GM18508 (cell line): ENCODE measurements around the gene HOXD10.

ENCODE experiments used
- ATAC-seq: cut with Tn5 transposase; IDR thresholded peaks from one replicate; pipeline ENCODE4 v1.9.1; 2021; ENCODE audit warnings: moderate number of reproducible peaks; ENCODE audit not compliant: insufficient read depth, unreplicated experiment

Gene HOXD10

DNA sequence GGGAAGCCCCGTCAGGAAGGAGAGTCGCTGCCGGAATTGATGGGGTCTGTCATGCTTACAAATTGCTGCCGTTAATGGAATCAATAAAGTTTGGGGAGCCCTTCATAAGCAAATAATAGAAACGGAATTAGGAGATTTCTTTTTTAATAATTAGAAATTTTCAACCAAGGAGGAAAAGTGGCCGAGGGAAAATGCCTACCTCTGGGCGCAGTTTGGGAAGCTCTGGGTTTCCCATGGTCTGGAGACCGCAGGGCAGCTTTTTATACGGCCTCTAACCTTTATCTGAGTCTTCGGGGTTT is 34.1 kb upstream of the HOXD10 start:
- no peak for ATAC-seq

DNA sequence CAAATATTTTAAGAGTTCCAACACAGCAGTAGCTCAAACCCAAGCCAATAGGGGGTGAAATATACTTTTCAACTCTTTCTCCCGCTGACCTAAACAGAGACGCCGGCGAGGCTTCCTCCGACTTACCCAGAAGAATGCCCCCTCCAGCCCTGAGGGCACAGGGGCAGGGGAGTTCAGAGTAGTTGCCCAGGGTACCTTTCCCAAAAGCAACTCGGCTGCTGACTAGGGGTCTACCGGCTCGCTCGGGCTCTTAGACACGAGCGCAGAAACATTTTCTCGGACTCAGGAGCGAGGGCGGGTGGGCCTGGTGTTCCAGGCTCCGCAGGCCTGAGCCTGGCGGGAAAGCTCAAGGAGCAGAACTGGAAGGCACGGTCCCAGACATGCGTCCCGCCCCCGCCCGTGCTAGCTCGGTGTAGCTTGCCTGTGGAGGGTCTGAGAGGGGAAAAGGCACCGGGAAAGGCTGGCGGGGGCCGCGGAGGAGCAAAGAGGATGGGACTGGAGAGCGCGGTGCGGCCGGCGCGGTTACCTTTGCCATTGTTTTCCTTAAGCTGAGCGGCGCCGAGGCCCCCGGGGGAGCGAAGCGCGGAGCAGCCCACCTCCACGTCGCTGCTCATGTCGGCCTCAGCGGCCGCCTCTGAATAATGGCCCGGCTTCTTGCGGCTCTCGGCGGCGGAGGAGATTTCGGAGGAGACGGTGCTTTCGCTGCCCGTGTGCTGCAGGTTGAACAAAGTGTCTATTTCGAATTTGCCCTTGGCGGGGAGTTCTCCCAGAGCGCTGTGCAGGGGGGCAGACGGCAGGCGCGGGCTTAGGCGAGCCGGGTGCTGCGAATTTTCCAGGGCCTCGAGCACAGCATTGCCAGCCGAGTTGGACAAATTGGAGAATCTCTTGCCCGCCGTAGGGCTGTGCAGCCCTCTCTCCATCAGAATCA is 33.5 kb upstream of the HOXD10 start:
- no peak for ATAC-seq

DNA sequence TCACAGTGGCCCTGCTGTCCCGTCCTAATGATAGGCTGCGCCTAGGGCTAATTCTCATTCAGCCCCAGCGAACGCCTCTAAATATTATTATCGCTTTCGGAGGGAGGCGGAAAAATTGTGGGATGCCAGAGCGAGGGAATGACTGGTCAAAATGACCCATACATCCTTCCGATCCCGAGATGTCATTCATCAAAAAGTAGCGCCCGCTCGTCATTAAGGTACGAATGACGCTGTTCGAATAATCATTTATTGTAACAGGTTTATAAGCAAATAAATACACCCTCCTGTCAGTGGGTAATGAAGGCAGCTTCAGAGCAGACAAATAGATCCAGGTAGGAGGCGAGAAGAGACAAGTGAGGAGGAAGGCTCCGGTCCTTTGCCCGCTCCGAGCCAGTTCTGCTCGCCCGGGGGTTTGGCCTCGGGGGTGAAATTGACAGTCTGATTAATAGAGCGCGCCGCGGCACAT is 32.7 kb upstream of the HOXD10 start, which contains the start of gene EVX2:
Gene EVX2, minus strand, starts transcription at position 167 of the 466 bp plus-strand sequence. CDS start 186 bp downstream, outside the sequence.
- ATAC-seq: no peak

DNA sequence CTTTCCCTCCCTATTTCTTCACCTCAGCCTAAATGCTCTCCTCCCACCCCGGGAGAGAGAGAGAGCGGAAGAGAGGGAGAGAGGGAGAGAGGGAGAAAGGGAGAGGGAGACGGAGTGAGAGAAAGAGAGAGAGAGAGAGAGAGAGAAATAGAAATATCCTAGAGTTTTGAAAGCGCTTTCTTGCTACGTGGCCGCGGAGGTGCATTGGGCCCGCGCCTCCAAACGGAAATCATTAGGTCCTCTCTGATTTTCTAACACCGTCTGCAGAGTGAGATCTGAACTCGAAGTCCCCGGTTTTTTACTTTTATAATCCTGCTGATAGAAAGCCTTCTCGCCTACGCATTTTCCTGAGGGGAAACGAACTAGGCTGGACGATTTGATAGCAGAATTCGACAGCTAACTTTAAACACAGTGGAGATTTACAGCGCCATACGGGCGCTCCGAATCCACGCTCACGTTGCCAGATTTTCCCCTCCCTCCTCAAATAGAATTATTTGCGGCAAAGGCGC is 31.9 kb upstream of the HOXD10 start:
- ATAC-seq: no peak

DNA sequence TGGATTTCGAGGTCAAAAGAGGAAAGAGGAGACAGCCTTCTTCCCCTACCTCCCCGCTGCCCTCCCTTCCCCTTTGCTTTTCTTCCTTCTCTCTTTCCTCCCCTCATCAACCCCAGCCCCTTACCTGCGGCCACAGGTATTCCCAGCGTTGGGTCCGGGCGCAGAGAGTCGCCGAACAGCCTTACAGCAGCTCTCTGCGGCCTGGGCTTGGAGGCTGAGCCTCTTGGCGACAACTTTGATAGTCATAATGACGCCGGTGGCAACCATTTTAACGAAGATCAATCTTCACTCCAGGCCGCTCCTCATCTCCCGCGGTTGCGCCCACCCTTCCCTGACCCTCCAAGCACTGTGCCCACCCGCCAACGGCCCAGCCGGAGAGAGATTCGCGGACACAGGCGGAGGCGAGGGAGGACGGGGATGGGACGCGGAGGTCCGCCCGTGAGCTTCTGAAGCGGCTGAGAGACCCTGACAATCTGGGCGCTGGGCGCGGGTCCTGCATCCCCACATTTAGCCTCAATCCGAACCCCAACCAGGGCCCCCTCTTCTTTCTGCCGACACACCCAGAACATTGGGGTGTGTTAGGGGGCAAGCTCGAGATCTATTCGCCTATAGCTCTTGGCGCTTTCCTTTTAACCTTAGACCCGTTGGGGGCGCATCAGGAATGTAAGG is 31.3 kb upstream of the HOXD10 start:
- no peak for ATAC-seq

DNA sequence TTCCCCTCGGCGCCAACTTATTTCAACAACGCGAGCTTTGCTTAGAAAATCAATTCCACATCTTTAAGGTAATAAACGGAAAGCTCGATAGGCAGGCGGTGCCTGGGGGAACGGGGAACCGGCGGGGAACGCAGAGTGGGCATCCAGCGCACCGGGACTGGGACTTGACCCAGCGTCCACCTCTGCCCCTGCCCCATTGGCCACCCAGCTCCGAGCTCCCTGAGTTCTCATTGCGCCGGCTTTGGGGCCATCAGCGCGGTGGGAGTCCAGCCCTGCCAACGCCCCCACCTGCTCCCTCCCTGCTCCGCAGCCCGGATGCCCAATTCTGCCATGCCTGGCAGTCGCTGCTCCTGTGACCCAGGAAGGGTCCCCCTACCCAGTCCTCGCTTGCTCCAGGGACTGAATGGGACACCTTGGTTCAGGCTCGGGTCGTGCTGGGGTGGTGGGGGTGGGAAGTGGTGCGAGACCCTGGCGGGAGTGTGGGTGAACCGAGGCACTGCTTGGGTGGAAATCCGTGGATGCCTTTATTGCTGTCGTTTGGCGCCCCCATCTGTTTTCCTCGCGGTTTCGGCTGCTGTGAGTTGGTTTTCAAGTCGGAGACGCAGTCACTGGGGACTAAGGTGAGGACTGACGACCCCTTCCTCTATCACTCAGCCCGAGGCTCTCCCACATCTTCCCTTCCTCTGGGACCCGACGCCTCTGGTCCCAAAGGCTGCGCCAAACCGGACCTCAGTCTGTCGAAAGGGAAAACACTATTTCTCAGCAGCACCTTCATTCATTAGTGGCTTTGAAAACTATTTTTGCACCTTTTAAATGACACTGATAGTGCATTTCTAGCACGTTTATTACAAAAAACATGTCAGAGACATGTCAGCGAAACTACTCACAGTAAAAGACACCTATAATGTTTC is 30.5 kb upstream of the HOXD10 start:
- no peak for ATAC-seq

DNA sequence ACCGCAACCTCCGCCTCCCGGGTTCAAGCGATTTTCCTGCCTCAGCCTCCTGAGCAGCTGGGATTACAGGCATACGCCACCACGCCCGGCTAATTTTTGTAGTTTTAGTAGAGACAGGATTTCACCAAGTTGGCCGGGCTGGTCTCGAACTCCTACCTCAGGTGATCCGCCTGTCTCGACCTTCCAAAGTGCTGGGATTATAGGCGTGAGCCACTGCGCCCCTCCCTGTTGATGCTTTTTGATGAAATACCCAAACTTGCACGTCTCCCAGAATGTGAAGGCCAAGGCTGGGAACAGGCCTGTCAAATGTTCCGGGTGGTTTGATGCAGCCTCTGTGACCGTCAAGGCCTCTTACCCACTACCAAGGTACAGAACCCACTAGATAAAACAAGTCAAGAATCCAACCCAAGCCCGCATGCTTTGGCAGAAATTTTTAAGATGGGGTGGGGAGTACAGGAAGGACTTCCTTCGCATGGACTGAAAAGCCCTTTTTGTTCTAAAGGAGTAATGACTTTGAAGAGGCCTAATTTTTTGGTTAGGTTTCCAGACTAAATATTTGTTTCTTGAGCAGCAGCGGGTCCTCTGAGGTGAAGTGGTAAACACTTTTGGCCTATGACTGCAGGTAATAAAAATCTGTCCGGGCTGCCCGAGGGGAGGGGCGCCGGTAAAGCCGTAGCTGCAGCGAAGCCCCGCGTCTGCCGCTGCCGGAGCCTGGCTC is 29.1 kb upstream of the HOXD10 start:
- no peak for ATAC-seq

DNA sequence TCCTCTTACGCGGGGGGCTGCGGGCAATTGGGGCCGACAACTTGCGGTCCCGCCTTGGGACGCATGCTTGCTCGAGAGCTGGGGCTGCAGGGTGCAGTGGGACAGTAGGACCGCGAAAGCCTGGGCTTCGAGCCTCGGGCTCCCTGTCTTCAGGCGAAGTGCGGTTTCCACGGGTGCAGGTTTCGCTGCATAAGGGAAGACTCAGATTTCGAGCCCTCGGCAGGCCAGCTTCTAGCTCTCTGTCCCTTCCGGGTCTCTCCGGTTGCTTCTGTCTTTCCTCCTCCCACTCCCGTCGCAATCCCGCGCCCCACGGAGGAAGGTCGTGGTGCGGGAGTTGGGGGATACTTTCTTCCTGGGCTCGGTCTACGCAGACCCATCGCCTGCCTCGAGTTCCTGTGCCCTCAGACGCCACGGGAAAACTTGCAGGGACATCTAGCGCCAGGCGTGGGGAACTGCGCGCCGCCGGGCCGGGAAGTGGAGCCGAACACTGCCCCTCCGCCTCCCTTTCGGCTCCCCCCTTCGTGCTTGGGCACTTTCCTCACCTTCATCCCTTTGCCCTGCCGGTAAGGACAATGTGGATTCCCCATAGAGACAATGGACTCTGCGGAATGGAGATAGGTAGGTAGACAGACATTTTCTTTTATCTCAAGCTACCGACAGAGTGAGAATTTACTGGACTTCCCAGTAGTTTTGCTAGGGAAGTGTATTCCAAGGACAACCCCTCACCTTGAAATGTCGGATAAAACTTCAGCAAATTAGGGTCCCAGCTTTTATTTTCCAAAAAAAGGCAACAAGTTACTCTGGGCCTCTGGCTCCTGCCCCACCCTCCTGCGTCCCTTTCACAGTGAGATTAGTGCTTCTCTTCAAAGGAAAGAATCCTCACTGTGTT is 28.3 kb upstream of the HOXD10 start:
- ATAC-seq: no peak

DNA sequence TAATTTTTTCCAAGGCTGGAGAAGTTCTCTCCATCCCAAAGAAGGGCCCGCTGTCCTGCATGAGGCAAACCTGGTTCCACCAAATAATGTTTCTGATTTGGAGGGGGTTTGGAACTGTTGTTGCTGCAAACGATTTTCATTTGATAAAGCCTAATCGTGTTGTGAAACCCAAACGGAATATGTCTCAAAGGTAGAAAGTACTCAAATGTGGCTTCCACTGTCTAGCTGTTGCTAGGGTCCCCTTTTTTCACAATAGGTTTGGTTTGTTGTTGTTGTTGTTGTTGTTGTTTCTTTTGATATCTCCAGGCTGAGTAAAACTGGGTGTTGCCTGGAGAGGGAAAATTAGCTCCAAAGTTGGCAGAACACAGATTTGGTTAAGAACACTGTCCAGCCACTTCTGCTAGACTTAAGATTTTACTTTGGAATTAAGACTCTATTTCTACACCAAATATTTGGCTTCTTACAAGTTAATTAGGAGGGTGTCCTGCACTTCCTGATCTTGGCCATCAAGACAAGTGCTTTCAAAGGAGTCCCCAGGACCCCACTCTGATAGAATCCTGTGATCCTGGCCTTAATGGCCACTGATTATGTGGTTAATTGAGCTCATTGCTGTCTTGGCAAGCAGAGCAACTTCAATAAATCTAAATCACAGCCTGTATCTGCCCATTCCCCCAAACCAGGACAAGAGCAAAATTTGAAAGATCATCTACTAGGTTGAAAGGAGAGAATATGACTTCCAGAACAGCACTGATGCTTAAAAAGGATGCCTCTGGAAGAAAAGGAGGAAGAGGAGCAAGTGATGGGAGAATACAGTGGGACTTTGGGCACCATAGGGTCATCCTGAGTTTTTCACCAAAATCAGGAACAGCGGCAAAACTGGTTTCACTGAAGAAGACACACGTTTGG is 27.4 kb upstream of the HOXD10 start:
- no peak for ATAC-seq

DNA sequence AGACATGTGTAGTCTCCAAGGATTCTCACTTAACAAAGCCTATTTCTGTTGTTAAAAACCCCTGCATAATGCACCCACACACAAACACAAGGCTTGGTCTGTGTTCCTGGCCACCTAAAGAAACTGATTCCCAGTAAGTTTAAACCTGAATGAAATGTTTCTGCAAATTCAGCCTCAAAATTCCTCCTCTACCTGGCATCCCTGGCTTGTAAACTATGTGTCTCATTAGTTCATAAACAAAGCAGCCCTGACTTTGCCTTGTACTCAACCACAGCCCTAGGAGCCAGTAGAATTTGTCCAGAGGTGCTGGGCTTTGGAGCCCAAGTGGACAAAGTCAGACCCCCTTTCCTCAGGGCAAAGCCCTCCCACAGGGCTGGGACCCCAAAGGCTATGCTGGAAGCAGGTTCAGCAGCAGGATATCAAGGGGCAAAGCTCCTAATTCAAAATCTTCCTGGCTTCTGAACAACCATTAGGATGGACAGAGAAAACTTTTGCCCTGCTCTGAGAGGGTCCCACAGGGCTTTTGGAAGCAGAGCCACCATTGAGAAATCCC is 26.7 kb upstream of the HOXD10 start:
- no peak for ATAC-seq

DNA sequence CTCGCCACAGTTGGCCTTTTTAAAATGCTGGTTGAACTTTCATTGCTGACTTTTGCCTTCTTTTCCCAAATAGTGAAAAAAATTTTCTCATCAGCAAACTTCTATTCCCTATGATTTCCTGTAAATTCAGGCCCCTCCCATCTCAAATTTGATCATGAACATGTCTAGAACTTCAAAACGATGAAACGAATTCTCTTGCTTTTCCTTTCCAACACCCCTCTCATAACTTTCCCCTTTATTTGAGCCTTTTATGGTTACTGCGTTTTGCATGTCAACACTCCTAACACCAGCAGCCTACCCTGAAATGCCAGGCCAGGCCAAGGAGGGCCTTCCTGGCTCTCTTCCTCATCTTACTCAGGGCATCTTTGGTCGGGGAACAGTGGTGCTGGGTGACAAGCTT is 25.7 kb upstream of the HOXD10 start:
- ATAC-seq: no peak

DNA sequence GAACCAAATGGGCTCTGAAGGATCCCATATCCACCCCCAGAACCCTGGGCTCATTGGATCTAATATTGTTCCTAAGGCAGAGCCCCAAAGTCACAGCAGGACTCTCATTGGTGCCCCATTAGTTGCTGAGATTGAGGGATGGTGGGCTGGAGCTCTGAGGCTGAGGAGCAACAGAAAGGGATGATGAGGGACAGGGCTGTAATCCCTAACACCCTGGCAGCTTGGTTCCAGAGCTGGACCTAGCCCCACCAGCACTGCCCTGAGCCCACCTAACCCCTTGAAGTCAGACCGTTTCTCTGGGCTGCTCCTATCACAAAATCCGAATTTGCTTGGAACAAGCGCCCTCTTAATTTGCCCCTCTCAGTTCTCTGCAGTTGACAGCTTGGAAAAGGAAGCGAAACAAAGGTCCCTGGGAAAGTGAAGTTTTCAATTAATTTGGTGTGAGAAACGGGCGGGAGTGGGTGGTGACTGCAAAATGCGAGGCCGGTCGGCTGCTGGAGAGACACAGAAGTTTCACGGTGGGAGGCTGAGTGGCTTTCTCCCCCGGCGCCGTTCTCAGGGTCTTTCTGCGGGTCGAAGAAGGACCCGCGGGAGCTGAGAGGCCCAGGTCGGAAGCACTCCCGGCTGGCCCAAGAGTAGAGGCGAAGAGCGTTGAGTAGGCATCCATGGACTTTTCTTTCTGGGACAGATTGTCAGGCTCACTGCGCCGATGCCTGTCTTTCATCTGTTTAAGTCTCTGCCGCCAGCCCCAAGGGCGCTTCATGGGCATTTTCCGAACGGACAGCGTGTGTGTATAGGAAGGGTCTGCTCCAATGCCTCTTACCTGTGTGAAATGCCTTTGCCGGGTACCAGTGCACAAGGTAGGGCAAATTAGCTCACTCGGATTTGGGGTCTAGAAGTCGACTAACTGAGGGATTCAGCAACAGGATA is 25.0 kb upstream of the HOXD10 start:
- no peak for ATAC-seq

DNA sequence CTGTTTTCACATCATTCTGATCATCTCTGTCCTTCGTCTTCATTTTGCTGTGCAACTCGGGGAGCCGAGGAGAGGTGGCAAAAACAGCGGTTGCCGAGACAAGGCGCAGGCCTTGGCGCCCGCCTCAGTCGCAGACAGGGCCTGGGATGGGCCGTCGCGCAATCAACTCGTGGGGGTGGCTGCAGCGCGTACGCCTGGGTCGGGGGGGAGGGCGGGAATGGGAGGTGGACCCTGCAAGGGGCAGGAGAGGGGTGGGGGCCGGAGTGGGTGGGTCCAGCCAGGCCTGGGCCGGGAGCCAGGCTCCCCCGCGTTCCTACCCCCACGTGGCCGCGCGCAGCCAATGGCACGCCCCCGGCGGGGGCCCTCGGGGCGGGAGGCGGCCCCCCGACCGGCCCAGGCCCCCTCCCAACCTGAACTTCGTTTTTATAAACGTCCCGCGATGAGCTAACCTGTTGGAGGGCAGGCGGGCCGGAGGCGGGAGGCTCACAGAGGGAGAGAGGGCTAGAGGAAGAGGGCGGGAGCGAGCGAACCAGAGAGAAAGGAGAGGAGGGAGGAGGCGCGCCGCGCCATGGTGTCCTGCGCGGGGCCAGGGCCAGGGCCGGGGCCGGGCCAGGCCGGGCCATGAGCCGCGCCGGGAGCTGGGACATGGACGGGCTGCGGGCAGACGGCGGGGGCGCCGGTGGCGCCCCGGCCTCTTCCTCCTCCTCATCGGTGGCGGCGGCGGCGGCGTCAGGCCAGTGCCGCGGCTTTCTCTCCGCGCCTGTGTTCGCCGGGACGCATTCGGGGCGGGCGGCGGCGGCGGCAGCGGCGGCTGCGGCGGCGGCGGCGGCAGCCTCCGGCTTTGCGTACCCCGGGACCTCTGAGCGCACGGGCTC is 24.1 kb upstream of the HOXD10 start, which contains the start of gene HOXD13:
Gene HOXD13, plus strand, starts transcription at position 452 of the 875 bp plus-strand sequence. Its CDS starts 170 bp downstream, at position 622.
- no peak for ATAC-seq

DNA sequence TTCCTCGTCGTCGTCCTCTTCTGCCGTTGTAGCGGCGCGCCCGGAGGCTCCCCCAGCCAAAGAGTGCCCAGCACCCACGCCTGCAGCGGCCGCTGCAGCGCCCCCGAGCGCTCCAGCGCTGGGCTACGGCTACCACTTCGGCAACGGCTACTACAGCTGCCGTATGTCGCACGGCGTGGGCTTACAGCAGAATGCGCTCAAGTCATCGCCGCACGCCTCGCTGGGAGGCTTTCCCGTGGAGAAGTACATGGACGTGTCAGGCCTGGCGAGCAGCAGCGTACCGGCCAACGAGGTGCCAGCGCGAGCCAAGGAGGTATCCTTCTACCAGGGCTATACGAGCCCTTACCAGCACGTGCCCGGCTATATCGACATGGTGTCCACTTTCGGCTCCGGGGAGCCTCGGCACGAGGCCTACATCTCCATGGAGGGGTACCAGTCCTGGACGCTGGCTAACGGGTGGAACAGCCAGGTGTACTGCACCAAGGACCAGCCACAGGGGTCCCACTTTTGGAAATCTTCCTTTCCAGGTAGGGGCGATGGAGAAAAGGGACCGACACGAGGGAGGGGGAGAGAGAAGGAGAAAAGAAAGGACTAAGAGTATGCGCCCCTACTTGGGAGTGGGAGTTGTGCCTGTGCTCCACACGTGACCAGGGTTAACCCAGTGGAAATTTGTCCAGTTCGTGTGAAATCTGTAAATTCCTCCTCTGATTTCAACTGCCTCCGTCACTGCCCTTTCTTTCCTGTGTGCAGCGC is 23.3 kb upstream of the HOXD10 start:
- ATAC-seq: no peak

DNA sequence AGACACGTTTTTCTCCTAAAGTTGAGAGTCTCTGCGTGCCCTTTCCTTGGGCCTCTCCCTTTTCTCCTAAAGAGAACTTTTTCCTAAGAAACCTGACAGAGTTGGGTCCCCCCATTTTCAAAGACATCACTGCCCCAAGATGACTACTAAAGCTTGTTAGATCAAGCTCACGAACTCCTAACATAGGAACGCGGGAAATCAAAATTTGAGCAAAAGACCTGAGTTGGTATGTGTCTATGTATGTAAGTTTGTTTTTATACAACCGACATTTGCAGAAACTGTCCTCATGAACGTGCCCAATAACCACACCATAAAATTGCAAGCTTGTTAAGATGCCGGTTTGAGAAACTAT is 22.7 kb upstream of the HOXD10 start:
- no peak for ATAC-seq
